CD4-positive, alpha-beta memory T cell (primary cell): ENCODE measurements around the gene CAMTA2. TPM values are rescaled to one million over a fixed set of nuclear protein-coding genes. Genes with fewer than 3 reads are reported as not detected.
A peak's percentile ranks its signal among the peaks of the same experiment; 100 is the strongest.

Experiments
- CTCF ChIA-PET: fragments of 350-600 bp; sonication (Branson Sonifier 250); formaldehyde crosslinking; loops from one replicate; lab custom pipeline; 2021; ENCODE audit warnings: inconsistent platforms; ENCODE audit not compliant: partially characterized antibody; lab: Charles Lee
- POLR2A ChIA-PET: fragments of 350-600 bp; sonication (Branson Sonifier 250); formaldehyde crosslinking; loops from one replicate; lab custom pipeline; 2021; ENCODE audit not compliant: partially characterized antibody; lab: Charles Lee
- DNase-seq, 5 donors: peaks; one replicate each; pipeline versions ENCODE4 v3.0.0 to v3.0.0-alpha.2; 2020 to 2022; ENCODE audit warnings: mixed read lengths in 1 of 5
- H3K27ac ChIP-seq: one replicate; pipeline ENCODE4 v1.7.0; 2013; ENCODE audit warnings: low read depth, low read length
- H3K27me3 ChIP-seq: 2 replicates; pipeline ENCODE4 v1.7.0; 2013; ENCODE audit warnings: mild to moderate bottlenecking, low read length, moderate library complexity; ENCODE audit not compliant: insufficient read depth
- H3K36me3 ChIP-seq: 2 replicates; pipeline ENCODE4 v1.7.0; 2013; ENCODE audit warnings: mild to moderate bottlenecking, low read length, moderate library complexity; ENCODE audit not compliant: insufficient read depth
- H3K4me1 ChIP-seq: 2 replicates; pipeline ENCODE4 v1.7.0; 2013; ENCODE audit warnings: mild to moderate bottlenecking, low read length, moderate library complexity; ENCODE audit not compliant: insufficient read depth
- H3K4me3 ChIP-seq, 2 donors: one replicate each; pipeline ENCODE4 v1.7.0; 2013; ENCODE audit warnings: low read length in 2 of 2, mild to moderate bottlenecking in 1 of 2
- H3K9me3 ChIP-seq, 2 donors: one replicate each; pipeline ENCODE4 v1.7.0; 2013; ENCODE audit warnings: low read length in 2 of 2, control low read depth in 1 of 2; ENCODE audit not compliant: control insufficient read depth in 1 of 2
- H3K27ac Mint-ChIP-seq, 7 donors: one replicate each; pipeline ENCODE4 v1.8.0; 2020 to 2021; ENCODE audit warnings: mixed read lengths in 7 of 7, mild to moderate bottlenecking in 6 of 7, inconsistent platforms in 3 of 7, moderate library complexity in 3 of 7
- H3K27me3 Mint-ChIP-seq, 2 donors: one replicate each; pipeline ENCODE4 v1.8.0; 2020 to 2021; ENCODE audit warnings: mixed read lengths in 2 of 2
- H3K36me3 Mint-ChIP-seq, 2 donors: one replicate each; pipeline ENCODE4 v1.8.0; 2020 to 2021; ENCODE audit warnings: mixed read lengths in 2 of 2, inconsistent platforms in 1 of 2, mild to moderate bottlenecking in 1 of 2
- H3K4me1 Mint-ChIP-seq, 4 donors: one replicate each; pipeline ENCODE4 v1.8.0; 2020 to 2021; ENCODE audit warnings: mixed read lengths in 4 of 4, mild to moderate bottlenecking in 1 of 4
- H3K4me3 Mint-ChIP-seq, 8 donors: one replicate each; pipeline ENCODE4 v1.8.0; 2020 to 2021; ENCODE audit warnings: mixed read lengths in 8 of 8, mild to moderate bottlenecking in 7 of 8, moderate library complexity in 6 of 8, inconsistent platforms in 3 of 8
- H3K9me3 Mint-ChIP-seq, 8 donors: one replicate each; pipeline ENCODE4 v1.8.0; 2020 to 2021; ENCODE audit warnings: mixed read lengths in 8 of 8, mild to moderate bottlenecking in 5 of 8, inconsistent platforms in 3 of 8, moderate library complexity in 1 of 8
- intact Hi-C: fragments of 100-400 bp; cut with micrococcal nuclease; formaldehyde crosslinking; loops from one replicate; pipeline ENCODE4 v1.15.1; 2023
- polyA plus RNA-seq, 2 donors: library from polyadenylated mRNA; unstranded; fragments of 300-500 nt; fragmentation: Illumina TruSeq; gene quantifications; one replicate each; pipeline ENCODE4 v1.2.3, GENCODE V29; 2021
- total RNA-seq, 2 experiments: library from RNA; stranded (reverse); gene quantifications; one replicate each; pipeline ENCODE4 v1.2.3, GENCODE V29; 2021

The CAMTA2 gene
- total and polyA plus RNA-seq, 4 experiments from 2014 or later, result 4.6 to 84.8 (median 44.2) TPM

- peaks cover 54 to 68% of the 10 kb centered on the region in 2 donors for H3K36me3 Mint-ChIP-seq
- intact Hi-C loops, result no loop called here
- H3K27ac ChIP-seq, result no peak overlapping the region
- peaks cover 15% of the 10 kb centered on the region for H3K4me1 ChIP-seq
- no peak overlapping the region for H3K4me3 Mint-ChIP-seq
- peak overlapping the region in 1 of 7 donors; percentile 67 for H3K27ac Mint-ChIP-seq
- H3K4me1 Mint-ChIP-seq, result peaks cover 8 to 24% (median 15%) of the 10 kb centered on the region in 4 donors
- no peak overlapping the region for H3K4me3 ChIP-seq
- ChIA-PET CTCF (no interaction called here), POLR2A (no interaction called here)
- H3K9me3 ChIP-seq, result no peaks in the 10 kb centered on the region
- peaks cover 36% of the 10 kb centered on the region for H3K36me3 ChIP-seq
- H3K9me3 Mint-ChIP-seq, result peaks cover 0 to 2% (median 0%) of the 10 kb centered on the region in 8 donors
- no peaks in the 10 kb centered on the region for H3K27me3 ChIP-seq
- no peaks in the 10 kb centered on the region for H3K27me3 Mint-ChIP-seq
- no peak for DNase-seq
These were observed 15.9 kb upstream of the CAMTA2 start for GRCh38 chr17:5003214-5003867.

- H3K36me3 Mint-ChIP-seq, result peaks cover 46 to 57% of the 10 kb centered on the region in 2 donors
- Histone ChIP-seq H3K9me3 (no peaks in the 10 kb centered on the region), H3K4me3 (no peak overlapping the region), H3K27ac (no peak overlapping the region), H3K4me1 (peaks cover 16% of the 10 kb centered on the region), H3K27me3 (no peaks in the 10 kb centered on the region), H3K36me3 (peaks cover 36% of the 10 kb centered on the region)
- H3K4me3 Mint-ChIP-seq, result no peak overlapping the region
- peaks cover 0 to 2% (median 0%) of the 10 kb centered on the region in 8 donors for H3K9me3 Mint-ChIP-seq
- H3K4me1 Mint-ChIP-seq, result peaks cover 8 to 24% (median 15%) of the 10 kb centered on the region in 4 donors
- intact Hi-C loops, result no loop called here
- ChIA-PET CTCF (no interaction called here), POLR2A (interaction anchor here (2.0 kb wide), 1 partner anchor 62 kb away, joined by 10 read pairs; the partner anchor contains the start of genes RNF167 and SLC25A11)
- H3K27me3 Mint-ChIP-seq, result no peaks in the 10 kb centered on the region
- no peak for DNase-seq
- H3K27ac Mint-ChIP-seq, result peak overlapping the region in 2 of 7 donors; percentile 35 to 66
These were observed 14.8 kb upstream of the CAMTA2 start for GRCh38 chr17:5002121-5002788.

GRCh38 chr17:5000237-5000639 is 12.8 kb upstream of the CAMTA2 start:
- Histone ChIP-seq H3K4me3 (no peak overlapping the region), H3K36me3 (peaks cover 31% of the 10 kb centered on the region), H3K27ac (peak overlapping the region; percentile 9), H3K9me3 (no peaks in the 10 kb centered on the region), H3K4me1 (peaks cover 22% of the 10 kb centered on the region), H3K27me3 (no peaks in the 10 kb centered on the region)
- H3K27ac Mint-ChIP-seq, result peak overlapping the region in 2 of 7 donors; percentile 33 to 42
- ChIA-PET POLR2A (interaction anchor here (1.3 kb wide), 1 partner anchor 12 kb away, joined by 3 read pairs; no protein-coding TSS in a partner anchor), CTCF (interaction anchor here (1.2 kb wide), 1 partner anchor 98 kb away, joined by 3 read pairs; the partner anchor contains the start of gene CHRNE)
- peak overlapping the region in 1 of 8 donors; percentile 43 for H3K4me3 Mint-ChIP-seq
- peaks cover 36 to 47% of the 10 kb centered on the region in 2 donors for H3K36me3 Mint-ChIP-seq
- H3K4me1 Mint-ChIP-seq, result peaks cover 10 to 36% (median 21%) of the 10 kb centered on the region in 4 donors
- H3K27me3 Mint-ChIP-seq, result no peaks in the 10 kb centered on the region
- no peaks in the 10 kb centered on the region for H3K9me3 Mint-ChIP-seq
- intact Hi-C loops, result no loop called here
- no peak for DNase-seq

GRCh38 chr17:4999430-5000093 is 12.1 kb upstream of the CAMTA2 start:
- Mint-ChIP-seq H3K27ac (peak overlapping the region; percentile 22 to 94 (median 53)), H3K4me1 (peaks cover 10 to 42% (median 24%) of the 10 kb centered on the region in 4 donors), H3K27me3 (no peaks in the 10 kb centered on the region), H3K4me3 (peak overlapping the region; percentile 72 to 89 (median 81)), H3K36me3 (peaks cover 29 to 40% of the 10 kb centered on the region in 2 donors), H3K9me3 (no peaks in the 10 kb centered on the region)
- peaks cover 22% of the 10 kb centered on the region for H3K4me1 ChIP-seq
- H3K9me3 ChIP-seq, result no peaks in the 10 kb centered on the region
- no peaks in the 10 kb centered on the region for H3K27me3 ChIP-seq
- intact Hi-C loops, result loop anchor here (2.0 to 5.0 kb wide), 2 partner anchors 59 to 287 kb away; partner anchors contain the start of genes ARRB2, RNF167 and SLC25A11
- peak overlapping the region; percentile 79 for H3K27ac ChIP-seq
- H3K4me3 ChIP-seq, result no peak overlapping the region
- DNase-seq, result no peak
- ChIA-PET CTCF (interaction anchor here (1.2 kb wide), 1 partner anchor 97 kb away, joined by 3 read pairs; the partner anchor contains the start of gene CHRNE), POLR2A (interaction anchor here (1.3 to 3.3 kb wide), 2 partner anchors 11 to 32 kb away, joined by 3 to 18 read pairs; no protein-coding TSS in a partner anchor)
- H3K36me3 ChIP-seq, result peaks cover 27% of the 10 kb centered on the region

GRCh38 chr17:4998732-4999429 is 11.4 kb upstream of the CAMTA2 start:
- Mint-ChIP-seq H3K27me3 (no peaks in the 10 kb centered on the region), H3K9me3 (no peaks in the 10 kb centered on the region), H3K4me3 (peak overlapping the region; percentile 77 to 89 (median 82)), H3K27ac (peak overlapping the region; percentile 9 to 94 (median 73)), H3K4me1 (peaks cover 10 to 42% (median 24%) of the 10 kb centered on the region in 4 donors), H3K36me3 (peaks cover 22 to 33% of the 10 kb centered on the region in 2 donors)
- intact Hi-C loops, result loop anchor here (2.0 to 5.0 kb wide), 2 partner anchors 58 to 287 kb away; partner anchors contain the start of genes ARRB2, RNF167 and SLC25A11
- Histone ChIP-seq H3K9me3 (no peaks in the 10 kb centered on the region), H3K27me3 (no peaks in the 10 kb centered on the region), H3K4me1 (peaks cover 22% of the 10 kb centered on the region), H3K27ac (peak overlapping the region; percentile 79), H3K36me3 (peaks cover 20% of the 10 kb centered on the region), H3K4me3 (peak overlapping the region; percentile 36 to 72)
- POLR2A ChIA-PET, result interaction anchor here (1.3 to 3.3 kb wide), 9 partner anchors 11 to 112 kb away, joined by 3 to 64 read pairs (median 18); partner anchors contain the start of genes CAMTA2, PFN1, RNF167 and SLC25A11
- CTCF ChIA-PET, result interaction anchor here (2.5 to 2.9 kb wide), 2 partner anchors 11 to 63 kb away, joined by 16 read pairs; partner anchors contain the start of gene CAMTA2
- DNase-seq, result peak in 1 of 5 donors; percentile 9
